RWPE2 (cell line): Measurements from ENCODE around the gene CELF2.

ENCODE experiments used
- ATAC-seq: fragments of 200-7000 bp; cut with Tn5 transposase; 3 replicates; pipeline ENCODE4 v1.9.1; 2021; ENCODE audit warnings: low read depth
- DNase-seq: peaks from one replicate; pipeline ENCODE4 v3.0.0-alpha.2; 2020; ENCODE audit warnings: low spot score
- H3K27ac ChIP-seq: fragments of 450-650 bp; 2 replicates; pipeline ENCODE4 v1.5.1; 2017; ENCODE audit warnings: mild to moderate bottlenecking; ENCODE audit not compliant: poor library complexity, severe bottlenecking
- H3K27me3 ChIP-seq: fragments of 250-450 bp; sonication (Bioruptor Pico); 2 replicates; pipeline ENCODE4 v1.5.1; 2021; ENCODE audit warnings: mild to moderate bottlenecking, moderate library complexity; ENCODE audit not compliant: insufficient read depth, poor library complexity, severe bottlenecking
- H3K36me3 ChIP-seq: fragments of 250-450 bp; sonication (Bioruptor Pico); 2 replicates; pipeline ENCODE4 v1.5.1; 2020; ENCODE audit warnings: low read depth, mild to moderate bottlenecking, moderate library complexity
- H3K4me1 ChIP-seq: fragments of 250-450 bp; sonication (Bioruptor Pico); 2 replicates; pipeline ENCODE4 v1.5.1; 2021; ENCODE audit warnings: mild to moderate bottlenecking, moderate library complexity; ENCODE audit not compliant: insufficient read depth, poor library complexity, severe bottlenecking
- H3K4me3 ChIP-seq: fragments of 250-450 bp; sonication (Bioruptor Pico); 2 replicates; pipeline ENCODE4 v1.5.1; 2021; ENCODE audit warnings: mild to moderate bottlenecking, moderate library complexity; ENCODE audit not compliant: severe bottlenecking
- H3K9me3 ChIP-seq: fragments of 250-450 bp; sonication (Bioruptor Pico); 2 replicates; pipeline ENCODE4 v1.5.1; 2021; ENCODE audit warnings: mild to moderate bottlenecking, moderate library complexity; ENCODE audit not compliant: severe bottlenecking
- TF ChIP-seq, protein P1 (sequence below): fragments of 450-650 bp; IDR thresholded peaks from one replicate; pipeline ENCODE4 v1.5.1; 2017; ENCODE audit warnings: mild to moderate bottlenecking, moderate library complexity; ENCODE audit not compliant: poor library complexity, severe bottlenecking

CELF2 gene

DNA sequence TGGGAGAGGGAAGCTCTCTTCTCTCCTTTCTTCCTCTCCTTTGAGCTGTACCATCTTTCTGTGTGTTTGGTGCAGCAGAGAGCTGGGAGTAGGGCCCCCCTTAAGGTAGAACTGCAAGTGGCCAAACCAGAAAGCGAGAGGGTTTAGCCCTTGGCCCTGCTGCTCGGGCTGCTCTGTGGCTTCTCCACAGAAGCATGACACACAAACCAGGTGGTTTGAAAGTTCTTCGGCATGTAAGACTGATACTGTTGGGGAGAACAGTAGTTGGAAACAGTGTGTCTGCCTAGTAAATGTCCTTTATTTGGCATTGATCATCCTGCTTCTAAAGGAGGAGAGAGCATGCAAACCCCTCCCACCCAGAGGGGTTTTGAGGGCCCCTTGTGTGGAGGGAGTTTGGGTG lies 277.8 kb downstream of the CELF2 start:
- Histone ChIP-seq H3K27me3 (no peaks in the 10 kb centered on the region), H3K36me3 (no peaks in the 10 kb centered on the region), H3K27ac (no peak overlapping the region), H3K4me3 (no peak overlapping the region), H3K9me3 (no peaks in the 10 kb centered on the region), H3K4me1 (no peaks in the 10 kb centered on the region)
- TF ChIP-seq, protein P1, sequence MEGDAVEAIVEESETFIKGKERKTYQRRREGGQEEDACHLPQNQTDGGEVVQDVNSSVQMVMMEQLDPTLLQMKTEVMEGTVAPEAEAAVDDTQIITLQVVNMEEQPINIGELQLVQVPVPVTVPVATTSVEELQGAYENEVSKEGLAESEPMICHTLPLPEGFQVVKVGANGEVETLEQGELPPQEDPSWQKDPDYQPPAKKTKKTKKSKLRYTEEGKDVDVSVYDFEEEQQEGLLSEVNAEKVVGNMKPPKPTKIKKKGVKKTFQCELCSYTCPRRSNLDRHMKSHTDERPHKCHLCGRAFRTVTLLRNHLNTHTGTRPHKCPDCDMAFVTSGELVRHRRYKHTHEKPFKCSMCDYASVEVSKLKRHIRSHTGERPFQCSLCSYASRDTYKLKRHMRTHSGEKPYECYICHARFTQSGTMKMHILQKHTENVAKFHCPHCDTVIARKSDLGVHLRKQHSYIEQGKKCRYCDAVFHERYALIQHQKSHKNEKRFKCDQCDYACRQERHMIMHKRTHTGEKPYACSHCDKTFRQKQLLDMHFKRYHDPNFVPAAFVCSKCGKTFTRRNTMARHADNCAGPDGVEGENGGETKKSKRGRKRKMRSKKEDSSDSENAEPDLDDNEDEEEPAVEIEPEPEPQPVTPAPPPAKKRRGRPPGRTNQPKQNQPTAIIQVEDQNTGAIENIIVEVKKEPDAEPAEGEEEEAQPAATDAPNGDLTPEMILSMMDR, result no peak
- no peak for DNase-seq
- ATAC-seq, result no peak

DNA sequence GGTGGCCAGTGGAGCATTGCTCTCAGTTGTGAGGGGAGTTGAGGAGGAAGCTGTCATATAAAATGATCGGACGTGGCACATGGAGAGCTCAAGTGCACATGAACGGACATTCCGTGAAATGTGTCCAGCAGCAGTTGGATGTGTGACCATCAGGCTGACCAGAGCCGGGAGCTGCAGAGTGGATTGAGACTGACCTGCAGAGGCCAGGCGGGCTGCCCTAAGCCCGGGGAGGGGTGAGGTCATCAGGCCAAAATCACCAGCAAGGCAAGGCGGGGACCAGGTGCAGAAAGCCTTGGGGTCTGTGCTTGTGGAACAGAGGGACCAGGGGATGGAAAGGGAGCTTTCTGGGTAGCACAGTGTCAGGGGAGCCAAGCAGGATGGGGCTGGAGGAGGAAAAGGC lies 279.5 kb downstream of the CELF2 start:
- H3K4me1 ChIP-seq, result no peaks in the 10 kb centered on the region
- no peak overlapping the region for H3K4me3 ChIP-seq
- ATAC-seq (no peak), DNase-seq (no peak)
- H3K27ac ChIP-seq, result no peak overlapping the region
- H3K9me3 ChIP-seq, result no peaks in the 10 kb centered on the region
- H3K36me3 ChIP-seq, result no peaks in the 10 kb centered on the region
- TF ChIP-seq, protein P1, result no peak
- H3K27me3 ChIP-seq, result no peaks in the 10 kb centered on the region

DNA sequence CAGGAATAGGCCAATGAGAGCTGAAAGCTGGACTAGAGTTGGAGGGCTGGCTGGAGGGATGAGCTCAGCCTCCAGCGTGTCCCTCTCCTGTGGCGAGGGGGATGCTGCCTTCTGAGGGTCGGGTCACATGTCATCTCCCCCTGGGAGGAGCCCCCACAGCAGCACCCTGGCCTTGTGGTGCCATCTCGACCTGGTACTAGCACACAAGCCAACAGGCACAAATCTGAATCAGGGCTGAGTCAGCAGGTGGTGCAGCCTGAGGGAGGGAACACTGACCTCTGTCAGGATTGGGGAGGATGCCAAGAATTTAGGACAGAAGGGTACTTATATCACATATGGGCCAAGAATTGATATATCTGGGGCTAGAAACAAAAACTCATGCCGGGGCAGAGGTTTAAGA lies 280.4 kb downstream of the CELF2 start:
- ATAC-seq, result 0 out of 3 replicates have a peak, but pooled peaks have one; percentile 46

DNA sequence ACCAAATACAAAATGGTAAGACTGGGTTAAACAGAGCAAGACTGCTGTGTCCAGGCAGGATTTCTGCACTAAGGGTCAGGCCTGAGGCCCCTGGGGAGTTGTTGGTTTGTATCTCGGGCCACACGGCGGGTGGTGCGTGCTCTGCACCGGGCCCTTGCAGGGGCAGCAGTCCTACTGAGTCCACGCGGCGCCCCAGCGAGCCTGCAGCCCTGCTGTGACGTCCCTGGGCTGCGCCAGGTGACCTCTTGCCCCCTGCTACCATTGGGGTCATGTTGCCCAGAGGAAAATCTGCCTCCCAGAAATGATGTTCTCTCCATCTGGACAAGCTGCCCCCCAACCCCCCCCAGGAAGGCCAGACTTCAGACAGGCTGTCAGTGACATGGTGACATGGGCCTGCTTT lies 281.5 kb downstream of the CELF2 start:
- TF ChIP-seq, protein P1, result no peak
- H3K27ac ChIP-seq, result no peak overlapping the region
- no peaks in the 10 kb centered on the region for H3K36me3 ChIP-seq
- DNase-seq, result no peak
- no peak overlapping the region for H3K4me3 ChIP-seq
- no peaks in the 10 kb centered on the region for H3K27me3 ChIP-seq
- no peaks in the 10 kb centered on the region for H3K4me1 ChIP-seq
- H3K9me3 ChIP-seq, result no peaks in the 10 kb centered on the region
- ATAC-seq, result no peak

More for the DNA sequence above, 280.4 kb downstream of the CELF2 start:
- no peak for DNase-seq
- H3K9me3 ChIP-seq, result no peaks in the 10 kb centered on the region
- no peaks in the 10 kb centered on the region for H3K36me3 ChIP-seq
- no peaks in the 10 kb centered on the region for H3K27me3 ChIP-seq
- H3K4me1 ChIP-seq, result no peaks in the 10 kb centered on the region
- no peak overlapping the region for H3K4me3 ChIP-seq
- no peak overlapping the region for H3K27ac ChIP-seq
- TF ChIP-seq, protein P1, result no peak

DNA sequence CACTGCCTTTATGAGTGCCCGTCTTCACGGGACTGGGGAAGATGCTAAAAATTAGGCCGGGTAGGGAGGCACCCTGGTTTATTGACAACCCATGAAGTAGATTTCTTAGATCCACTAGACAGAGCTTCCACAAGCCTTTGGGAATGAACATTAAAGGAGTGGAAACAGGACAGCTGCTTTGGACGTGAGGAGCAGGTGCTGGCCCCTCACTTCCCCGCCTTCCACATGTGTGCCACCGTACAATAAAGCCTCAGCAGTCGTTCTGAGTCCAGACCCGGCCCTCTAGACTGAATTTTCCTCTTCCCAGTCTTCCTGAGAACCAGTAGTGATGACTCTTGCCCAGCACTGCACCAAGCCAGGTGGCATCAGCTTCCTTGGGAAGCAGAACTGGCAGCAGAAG lies 282.4 kb downstream of the CELF2 start:
- Histone ChIP-seq H3K9me3 (no peaks in the 10 kb centered on the region), H3K36me3 (no peaks in the 10 kb centered on the region), H3K27me3 (no peaks in the 10 kb centered on the region), H3K4me3 (no peak overlapping the region), H3K4me1 (no peaks in the 10 kb centered on the region), H3K27ac (no peak overlapping the region)
- TF ChIP-seq, protein P1, result no peak
- no peak for ATAC-seq
- DNase-seq, result no peak
